HepG2 (cell line): ENCODE measurements around the gene TUBGCP6. TPM values are rescaled to one million over a fixed set of nuclear protein-coding genes. Genes with fewer than 3 reads are reported as not detected.
A peak's percentile ranks its signal among the peaks of the same experiment; 100 is the strongest.

Experiments used
- ATAC-seq: fragments of 200-7000 bp; cut with Tn5 transposase; 3 replicates; pipeline ENCODE4 v1.9.1; 2020; ENCODE audit warnings: mild to moderate bottlenecking, moderate library complexity
- BruUV-seq: library from RNA; stranded (reverse); fragments of 400-500 nt; replicated peaks from 2 replicates; lab custom pipeline; 2021; lab: Mats Ljungman, UMichigan
- CTCF ChIA-PET: fragments of 300-600 bp; formaldehyde crosslinking; extraction: SDS; loops from one replicate; lab custom pipeline; 2021; ENCODE audit warnings: low total read pairs, inconsistent platforms, low intra/inter-chr PET ratio; lab: Yijun Ruan, JAX
- POLR2A ChIA-PET: fragments of 350-600 bp; sonication (Branson Sonifier 250); formaldehyde crosslinking; loops from one replicate; lab custom pipeline; 2020; ENCODE audit warnings: antibody characterized with exemption, inconsistent platforms; lab: Yijun Ruan, JAX
- DNase-seq: peaks from one replicate; pipeline ENCODE4 v3.0.0-alpha.2; 2015; ENCODE audit warnings: low spot score
- FAIRE-seq: peaks from 3 replicates; lab custom pipeline; 2011; peaks lifted over from hg19 to GRCh38; lab: Jason Lieb, UNC
- H2AFZ ChIP-seq: one replicate; pipeline ENCODE4 v1.6.1; 2011; ENCODE audit warnings: low read length, inconsistent platforms
- H3K27ac ChIP-seq: fragments of 300-600 bp; 3 replicates; pipeline ENCODE4 v1.8.0; 2011; ENCODE audit warnings: mixed run types, mild to moderate bottlenecking, mixed read lengths, low read length, inconsistent platforms; ENCODE audit not compliant: insufficient read depth; ENCODE audit errors: extremely low read length
- H3K27me3 ChIP-seq, 2 experiments: fragments of 200-600 bp in 1 of 2; 2 replicates in 1 of 2; 3 replicates in 1 of 2; pipeline versions ENCODE4 v1.6.0 to v1.8.0; 2011; ENCODE audit warnings: low read length in 2 of 2, mild to moderate bottlenecking in 2 of 2, moderate library complexity in 2 of 2, inconsistent platforms in 1 of 2; ENCODE audit not compliant: insufficient read depth in 2 of 2, control insufficient read depth in 1 of 2
- H3K36me3 ChIP-seq, 2 experiments: fragments of 200-600 bp in 1 of 2; replicated peaks in 1 of 2; 2 replicates in 1 of 2; 3 replicates in 1 of 2; pipeline versions ENCODE4 v1.5.1 to v1.8.0; 2011; ENCODE audit warnings: low read length in 2 of 2, inconsistent platforms in 1 of 2; ENCODE audit not compliant: insufficient read depth in 2 of 2, control insufficient read depth in 1 of 2
- H3K4me1 ChIP-seq: 2 replicates; pipeline ENCODE4 v1.5.1; 2012; ENCODE audit warnings: low read length, inconsistent platforms; ENCODE audit not compliant: insufficient read depth
- H3K4me2 ChIP-seq: 2 replicates; pipeline ENCODE4 v1.6.0; 2011; ENCODE audit warnings: low read depth, low read length, inconsistent platforms
- H3K4me3 ChIP-seq, 3 experiments: fragments of 200-600 bp in 1 of 3; sonication (generic), shearing (Covaris generic) in 1 of 3; replicated peaks in 1 of 3; 2 replicates each; pipeline ENCODE4 v1.5.1; 2011 to 2016; ENCODE audit warnings: low read length in 3 of 3, inconsistent platforms in 2 of 3, low read depth in 2 of 3, mild to moderate bottlenecking in 2 of 3, control low read depth in 1 of 3, mixed read lengths in 1 of 3; ENCODE audit not compliant: insufficient read depth in 1 of 3
- H3K79me2 ChIP-seq: one replicate; pipeline ENCODE4 v1.6.1; 2011; ENCODE audit warnings: low read length, inconsistent platforms; ENCODE audit not compliant: insufficient read depth
- H3K9ac ChIP-seq: 2 replicates; pipeline ENCODE4 v1.6.0; 2011; ENCODE audit warnings: mild to moderate bottlenecking, low read depth, low read length, inconsistent platforms; ENCODE audit not compliant: insufficient read depth
- H3K9me3 ChIP-seq: 2 replicates; pipeline ENCODE4 v1.5.1; 2012; ENCODE audit warnings: mild to moderate bottlenecking, low read length
- H4K20me1 ChIP-seq: 2 replicates; pipeline ENCODE4 v1.6.0; 2011; ENCODE audit warnings: inconsistent platforms, mild to moderate bottlenecking, low read length, moderate library complexity; ENCODE audit not compliant: insufficient read depth
- DR1 ChIP-seq: sonication (generic); formaldehyde crosslinking; IDR thresholded peaks from 2 replicates; pipeline ENCODE4 v1.8.0; 2021; ENCODE audit warnings: mild to moderate bottlenecking, missing genetic modification reagents, inconsistent platforms
- HCFC1 ChIP-seq: fragments of 150-350 bp; IDR thresholded peaks from 2 replicates; pipeline ENCODE4 v1.6.1; 2014; ENCODE audit warnings: low read depth, low read length
- HNF4A ChIP-seq: sonication (generic); formaldehyde crosslinking; IDR thresholded peaks from 2 replicates; pipeline ENCODE4 v1.4.0; 2020; ENCODE audit warnings: missing genetic modification reagents
- KMT2B ChIP-seq: IDR thresholded peaks from 2 replicates; pipeline ENCODE4 v1.6.1; 2016; ENCODE audit warnings: missing genetic modification reagents, missing compliant biosample characterization
- MXI1 ChIP-seq: IDR thresholded peaks from 3 replicates; pipeline ENCODE4 v1.6.1; 2012; ENCODE audit warnings: low read depth, low read length, inconsistent platforms, borderline replicate concordance
- NFKBIZ ChIP-seq: IDR thresholded peaks from 2 replicates; pipeline ENCODE4 v1.6.1; 2018; ENCODE audit warnings: missing genetic modification reagents, missing compliant biosample characterization
- NONO ChIP-seq, 2 experiments: fragments of 450-650 bp in 1 of 2; sonication (generic) in 1 of 2; formaldehyde crosslinking in 1 of 2; IDR thresholded peaks in 1 of 2; conservative IDR thresholded peaks in 1 of 2; 2 replicates each; pipeline versions ENCODE4 v1.6.1 to v1.8.0; 2017 to 2022; ENCODE audit warnings: mild to moderate bottlenecking in 1 of 2, missing genetic modification reagents in 1 of 2, moderate library complexity in 1 of 2
- NRL ChIP-seq: sonication (generic); formaldehyde crosslinking; IDR thresholded peaks from 2 replicates; pipeline ENCODE4 v1.5.0; 2020; ENCODE audit warnings: missing genetic modification reagents, mild to moderate bottlenecking, moderate library complexity, borderline replicate concordance
- RBFOX2 ChIP-seq: fragments of 200-400 bp; formaldehyde crosslinking; IDR thresholded peaks from 2 replicates; pipeline ENCODE4 v1.6.1; 2017; ENCODE audit warnings: low read depth, mild to moderate bottlenecking, low read length
- SSRP1 ChIP-seq: IDR thresholded peaks from 2 replicates; pipeline ENCODE4 v1.6.1; 2016; ENCODE audit warnings: control low read depth
- ZFP36L2 ChIP-seq: sonication (generic); formaldehyde crosslinking; IDR thresholded peaks from 2 replicates; pipeline ENCODE4 v1.4.0; 2020; ENCODE audit warnings: missing genetic modification reagents
- ZFP62 ChIP-seq: sonication (generic); formaldehyde crosslinking; IDR thresholded peaks from 2 replicates; pipeline ENCODE4 v1.4.0; 2020; ENCODE audit warnings: missing genetic modification reagents
- ZMYM3 ChIP-seq: sonication (generic); formaldehyde crosslinking; IDR thresholded peaks from 2 replicates; pipeline ENCODE4 v1.5.1; 2020; ENCODE audit warnings: mild to moderate bottlenecking, missing genetic modification reagents
- ZNF24 ChIP-seq: fragments of 450-650 bp; IDR thresholded peaks from 2 replicates; pipeline ENCODE4 v1.6.1; 2017; ENCODE audit warnings: antibody characterized with exemption, mild to moderate bottlenecking
- ZNF432 ChIP-seq: sonication (generic); formaldehyde crosslinking; IDR thresholded peaks from 2 replicates; pipeline ENCODE4 v1.5.0; 2020; ENCODE audit warnings: missing genetic modification reagents, mild to moderate bottlenecking, borderline replicate concordance
- ZNF598 ChIP-seq: sonication (generic); formaldehyde crosslinking; IDR thresholded peaks from 2 replicates; pipeline ENCODE4 v1.5.1; 2020; ENCODE audit warnings: mild to moderate bottlenecking, missing genetic modification reagents, borderline replicate concordance
- ZSCAN12 ChIP-seq: sonication (generic); formaldehyde crosslinking; IDR thresholded peaks from 2 replicates; pipeline ENCODE4 v1.9.0; 2021; ENCODE audit warnings: mild to moderate bottlenecking, missing genetic modification reagents
- WGBS: methylation state at CpG from one replicate; pipeline ENCODE4 v1.1.6; 2017; ENCODE audit warnings: low lambda C conversion rate; 5-methylcytosine and 5-hydroxymethylcytosine counted together
- in situ Hi-C: cut with HindIII; loops from 2 replicates; pipeline ENCODE4 v1.10.0; 2017; ENCODE audit warnings: low pct_unique_long_range_greater_than_20kb; ENCODE audit not compliant: extremely low pct_ligation_motif_present
- intact Hi-C: fragments of 100-400 bp; cut with micrococcal nuclease; formaldehyde crosslinking; loops from one replicate; pipeline ENCODE4 v1.10.0; 2022; ENCODE audit not compliant: unreplicated experiment
- polyA plus RNA-seq, 8 experiments: library from polyadenylated mRNA; depleted of rRNA in 3 of 8; stranded (reverse) in 7 of 8; unstranded in 1 of 8; fragments of >200 nt; fragmentation: Illumina TruSeq in 4 of 8; extraction: Trizol in 4 of 8; gene quantifications; 2 replicates each; pipeline versions ENCODE4 v1.2.1 to v1.2.3, GENCODE V29; 2011 to 2016; ENCODE audit warnings: low read depth in 4 of 8, missing spikeins in 1 of 8, mixed read lengths in 1 of 8; ENCODE audit not compliant: insufficient read depth in 1 of 8
- total RNA-seq, 5 experiments: library from RNA; depleted of rRNA; stranded (reverse); fragments of >200 nt; fragmentation: Illumina TruSeq; extraction: Trizol; gene quantifications; 2 replicates each; pipeline ENCODE4 v1.2.3, GENCODE V29; 2016; ENCODE audit warnings: low read depth in 1 of 5
- TF ChIP-seq, protein P1 (sequence below), 2 experiments: sonication (generic) in 1 of 2; formaldehyde crosslinking in 1 of 2; IDR thresholded peaks; 2 replicates each; pipeline versions ENCODE4 v1.4.0 to v1.6.1; 2016 to 2020; ENCODE audit warnings: borderline replicate concordance in 1 of 2, low read depth in 1 of 2, mild to moderate bottlenecking in 1 of 2, missing genetic modification reagents in 1 of 2
- TF ChIP-seq, protein P2 (sequence below), 2 experiments: sonication (generic) in 1 of 2; formaldehyde crosslinking in 1 of 2; IDR thresholded peaks; 2 replicates each; pipeline versions ENCODE4 v1.4.0 to v1.6.1; 2018 to 2020; ENCODE audit warnings: missing genetic modification reagents in 2 of 2, borderline replicate concordance in 1 of 2, low read depth in 1 of 2, mild to moderate bottlenecking in 1 of 2, missing biosample characterization in 1 of 2

TUBGCP6 gene
- total and polyA plus RNA-seq, 2 of the 13 experiments (the other 11 are each of a cell fraction or from before 2014, with no cell fraction given) = 14.6 to 15.7 TPM

DNA sequence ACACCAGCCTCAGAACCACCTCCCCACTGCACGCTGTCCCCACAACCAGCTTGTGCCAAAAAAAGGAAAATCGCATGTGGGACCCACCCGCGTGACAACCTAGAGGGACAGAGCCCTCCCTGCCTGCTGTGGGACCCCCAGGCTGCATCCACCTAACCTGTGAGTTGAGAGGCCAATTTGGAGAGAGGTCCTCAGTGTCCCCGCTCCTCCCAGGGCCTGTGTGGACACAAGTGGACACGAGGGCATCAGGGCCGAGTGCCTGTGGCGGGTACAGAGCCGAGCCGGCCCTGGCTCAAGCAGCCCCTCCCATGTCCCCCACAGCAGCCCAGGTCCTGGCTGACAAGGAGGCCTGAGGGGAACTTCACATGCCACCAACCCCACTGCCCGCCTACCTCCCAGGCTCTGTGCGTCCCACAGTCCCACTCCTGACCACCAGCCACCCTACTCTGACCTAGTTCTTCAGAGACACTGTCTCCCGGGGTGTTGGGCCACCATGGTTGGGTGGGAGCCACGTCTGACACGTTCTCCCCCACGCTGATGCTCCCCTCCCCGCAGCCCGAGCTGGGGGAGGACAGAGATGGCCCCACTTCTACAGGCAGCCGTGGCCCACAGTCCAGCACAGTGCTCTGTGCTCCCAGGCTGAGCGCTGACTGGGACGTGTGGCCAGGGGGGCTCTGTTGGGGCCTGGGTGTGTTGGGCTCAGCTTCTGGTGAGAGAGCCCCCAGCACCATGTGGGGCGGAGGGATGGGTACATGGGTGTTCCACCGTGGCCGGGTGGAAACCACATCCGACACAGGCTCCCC lies 24.8 kb downstream of the TUBGCP6 start:
- DNase-seq = no peak
- peaks cover 24 to 69% of the 10 kb centered on the region in 2 experiments; a peak in 4 of 5 replicates for H3K36me3 ChIP-seq
- peaks cover 1% of the 10 kb centered on the region; the same call in 1 of the 2 replicates for H4K20me1 ChIP-seq
- H3K9ac ChIP-seq = no peak overlapping the region
- POLR2A ChIA-PET = no interaction called here
- H3K4me2 ChIP-seq = no peak overlapping the region
- no peaks in the 10 kb centered on the region for H3K27me3 ChIP-seq
- WGBS = 94% methylated on average over 3 of the region's 25 CpGs
- no peak overlapping the region for H3K27ac ChIP-seq
- FAIRE-seq = no peak
- intact Hi-C loops = no loop called here
- no TSS peak for BruUV-seq
- peaks cover under 1% of the 10 kb centered on the region for H3K4me1 ChIP-seq
- no peak overlapping the region for H2AFZ ChIP-seq
- H3K4me3 ChIP-seq = no peak overlapping the region
- in situ Hi-C loops = no loop called here
- H3K79me2 ChIP-seq = peaks cover under 1% of the 10 kb centered on the region
- CTCF ChIA-PET = no interaction called here
- H3K9me3 ChIP-seq = no peaks in the 10 kb centered on the region
- ATAC-seq = no peak
- TF ChIP-seq ZNF432 (no peak), NFKBIZ (no peak), ZMYM3 (no peak), SSRP1 (CRISPR knock-in tag) (0 out of 2 replicates have a peak, but pooled peaks have one; percentile 8), RBFOX2 (0 out of 2 replicates have a peak, but pooled peaks have one; percentile 24), ZNF24 (no peak), ZFP36L2 (no peak), ZSCAN12 (no peak), ZNF598 (CRISPR knock-in tag) (no peak), HNF4A (no peak), ZFP62 (CRISPR knock-in tag) (no peak), NONO (IDR thresholded peaks at IDR 0.05) (no peak), NONO (CRISPR knock-in tag; conservative IDR thresholded peaks at IDR 0.05) (0 out of 2 replicates have a peak, but pooled peaks have one; percentile 1), DR1 (no peak), HCFC1 (no peak), KMT2B (CRISPR knock-in tag) (no peak), MXI1 (no peak), NRL (no peak)
- TF ChIP-seq, protein P1, sequence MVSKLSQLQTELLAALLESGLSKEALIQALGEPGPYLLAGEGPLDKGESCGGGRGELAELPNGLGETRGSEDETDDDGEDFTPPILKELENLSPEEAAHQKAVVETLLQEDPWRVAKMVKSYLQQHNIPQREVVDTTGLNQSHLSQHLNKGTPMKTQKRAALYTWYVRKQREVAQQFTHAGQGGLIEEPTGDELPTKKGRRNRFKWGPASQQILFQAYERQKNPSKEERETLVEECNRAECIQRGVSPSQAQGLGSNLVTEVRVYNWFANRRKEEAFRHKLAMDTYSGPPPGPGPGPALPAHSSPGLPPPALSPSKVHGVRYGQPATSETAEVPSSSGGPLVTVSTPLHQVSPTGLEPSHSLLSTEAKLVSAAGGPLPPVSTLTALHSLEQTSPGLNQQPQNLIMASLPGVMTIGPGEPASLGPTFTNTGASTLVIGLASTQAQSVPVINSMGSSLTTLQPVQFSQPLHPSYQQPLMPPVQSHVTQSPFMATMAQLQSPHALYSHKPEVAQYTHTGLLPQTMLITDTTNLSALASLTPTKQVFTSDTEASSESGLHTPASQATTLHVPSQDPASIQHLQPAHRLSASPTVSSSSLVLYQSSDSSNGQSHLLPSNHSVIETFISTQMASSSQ (IDR thresholded peaks at IDR 0.05; ENCODE audit: low read depth) = no peak
- TF ChIP-seq, protein P1 (CRISPR knock-in tag; IDR thresholded peaks at IDR 0.05; ENCODE audit: borderline replicate concordance) = no peak
- TF ChIP-seq, protein P2, sequence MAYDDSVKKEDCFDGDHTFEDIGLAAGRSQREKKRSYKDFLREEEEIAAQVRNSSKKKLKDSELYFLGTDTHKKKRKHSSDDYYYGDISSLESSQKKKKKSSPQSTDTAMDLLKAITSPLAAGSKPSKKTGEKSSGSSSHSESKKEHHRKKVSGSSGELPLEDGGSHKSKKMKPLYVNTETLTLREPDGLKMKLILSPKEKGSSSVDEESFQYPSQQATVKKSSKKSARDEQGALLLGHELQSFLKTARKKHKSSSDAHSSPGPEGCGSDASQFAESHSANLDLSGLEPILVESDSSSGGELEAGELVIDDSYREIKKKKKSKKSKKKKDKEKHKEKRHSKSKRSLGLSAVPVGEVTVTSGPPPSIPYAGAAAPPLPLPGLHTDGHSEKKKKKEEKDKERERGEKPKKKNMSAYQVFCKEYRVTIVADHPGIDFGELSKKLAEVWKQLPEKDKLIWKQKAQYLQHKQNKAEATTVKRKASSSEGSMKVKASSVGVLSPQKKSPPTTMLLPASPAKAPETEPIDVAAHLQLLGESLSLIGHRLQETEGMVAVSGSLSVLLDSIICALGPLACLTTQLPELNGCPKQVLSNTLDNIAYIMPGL (CRISPR knock-in tag; IDR thresholded peaks at IDR 0.05; ENCODE audit: borderline replicate concordance in 1 of 2, low read depth in 1 of 2) = no peak
